NCI-H1694 (cell line): ENCODE data around the gene FANCI.

Experiments used
- DNase-seq: peaks from one replicate; lab custom pipeline; 2025; lab: John Stamatoyannopoulos, UW

FANCI gene

GRCh38 chr15:89333011-89333860, 89.5 kb downstream of the FANCI start:
- DNase-seq: no peak

GRCh38 chr15:89333959-89334509, 90.3 kb downstream of the FANCI start:
- DNase-seq: no peak

DNA sequence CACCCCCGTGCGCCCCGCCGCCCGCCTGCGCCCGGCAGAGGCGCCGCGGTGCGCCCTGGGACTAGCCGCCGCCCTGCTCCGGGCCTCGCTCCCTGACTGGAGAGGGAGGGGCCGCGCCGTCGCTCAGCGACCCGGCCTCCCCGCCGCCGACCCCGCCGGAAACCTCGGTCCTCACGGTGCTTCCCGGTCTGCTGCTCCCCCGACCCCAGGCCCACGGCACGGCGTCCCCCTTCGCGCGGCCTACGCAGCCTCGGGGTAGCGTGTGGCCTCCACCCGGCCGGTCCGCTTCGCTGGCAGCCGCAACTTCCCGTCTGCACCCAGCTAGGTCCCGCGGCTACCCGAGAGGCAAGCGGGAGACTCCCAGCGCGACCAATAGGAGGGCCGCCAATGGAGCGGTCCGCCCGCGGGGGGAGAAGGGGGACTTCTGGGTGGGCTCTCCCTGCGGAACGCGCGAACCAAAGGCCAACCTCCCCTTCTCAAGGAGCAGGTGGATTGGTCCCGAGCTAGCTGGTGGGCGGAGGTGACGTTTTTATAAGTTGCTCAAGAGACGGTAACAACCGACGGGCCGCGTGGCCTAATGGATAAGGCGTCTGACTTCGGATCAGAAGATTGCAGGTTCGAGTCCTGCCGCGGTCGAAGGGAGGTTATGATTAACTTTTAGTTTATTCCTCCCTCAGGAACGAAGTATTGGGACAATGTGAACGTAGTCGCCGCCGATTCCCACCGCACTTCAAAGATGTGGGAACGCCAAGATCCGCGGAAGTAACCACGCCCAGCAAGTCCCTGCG, 90.9 kb downstream of the FANCI start, which contains the start of gene POLG:
TSS of gene POLG (minus strand) at position 315 of the 788 bp plus-strand sequence. CDS start 1,070 bp downstream, outside the sequence.
- DNase-seq: peak; percentile 96

- no peak for DNase-seq
Measured at GRCh38 chr15:89335298-89336041, 91.7 kb downstream of the FANCI start.

DNA sequence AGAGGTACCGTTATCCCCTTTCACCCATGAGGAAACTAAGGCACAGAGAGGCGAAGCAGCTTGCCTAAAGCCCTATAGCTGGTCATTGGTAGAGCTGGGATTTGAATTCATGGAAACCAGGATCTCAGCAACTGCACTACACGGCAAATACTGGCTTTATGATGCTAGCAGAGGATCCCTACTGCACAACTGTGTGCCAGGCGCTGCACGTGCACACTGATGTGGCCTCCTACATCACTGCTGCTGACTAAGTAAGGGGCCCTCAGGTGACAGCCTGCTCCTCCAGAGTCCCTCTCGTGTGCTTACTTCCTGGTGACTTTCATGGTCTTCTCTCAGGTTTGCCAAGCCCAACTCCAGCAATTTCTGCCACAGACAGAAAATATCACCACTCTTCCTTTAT, 94.3 kb downstream of the FANCI start:
- DNase-seq: no peak

- no peak for DNase-seq
Measured at GRCh38 chr15:89340573-89340972, 96.8 kb downstream of the FANCI start.

- no peak for DNase-seq
Measured at GRCh38 chr15:89341316-89342005, 97.7 kb downstream of the FANCI start.

DNA sequence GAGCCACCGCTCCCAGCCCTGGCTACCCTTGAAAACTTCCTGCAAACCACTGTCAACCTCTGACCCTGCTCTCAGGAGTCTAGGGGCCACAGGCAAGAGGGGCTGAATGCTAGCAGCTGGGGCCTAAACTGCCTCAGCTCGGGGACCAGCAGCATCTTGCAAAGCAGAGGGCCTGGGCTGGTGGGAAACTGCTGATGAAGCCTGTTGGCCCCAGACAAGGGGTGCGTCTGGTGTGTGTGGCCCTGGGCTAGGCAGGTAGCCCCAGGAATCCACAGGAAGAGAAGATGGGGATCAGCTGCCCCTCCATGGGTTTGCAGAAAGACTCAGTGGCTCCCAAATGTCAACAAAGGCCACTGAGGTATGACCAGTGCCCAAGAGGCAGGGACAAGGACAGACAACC, 99.1 kb downstream of the FANCI start:
- no peak for DNase-seq

- no peak for DNase-seq
Measured at GRCh38 chr15:89345248-89345647, 101.5 kb downstream of the FANCI start.

GRCh38 chr15:89346516-89347231, 102.9 kb downstream of the FANCI start:
- DNase-seq: no peak

DNA sequence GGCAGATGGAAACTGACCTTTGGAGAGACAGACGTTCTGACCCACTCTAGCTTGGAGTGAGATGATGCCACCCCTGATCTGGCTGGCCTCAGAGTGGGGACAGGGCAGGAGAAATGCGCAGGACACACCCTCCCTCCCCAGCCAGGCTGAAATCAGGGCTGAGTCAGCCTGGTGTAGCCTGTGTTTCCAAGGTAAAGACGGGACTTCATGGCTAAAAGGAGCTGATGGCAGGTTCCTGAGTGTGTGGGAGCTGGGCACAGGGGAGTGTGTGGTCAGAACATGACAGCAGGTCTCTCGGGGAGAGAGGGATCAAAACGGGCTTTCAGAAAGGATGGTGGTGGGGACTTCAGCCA, 105.4 kb downstream of the FANCI start:
- no peak for DNase-seq

GRCh38 chr15:89352476-89352875, 108.7 kb downstream of the FANCI start:
- no peak for DNase-seq

- no peak for DNase-seq
Measured at GRCh38 chr15:89353991-89354390, 110.2 kb downstream of the FANCI start.

DNA sequence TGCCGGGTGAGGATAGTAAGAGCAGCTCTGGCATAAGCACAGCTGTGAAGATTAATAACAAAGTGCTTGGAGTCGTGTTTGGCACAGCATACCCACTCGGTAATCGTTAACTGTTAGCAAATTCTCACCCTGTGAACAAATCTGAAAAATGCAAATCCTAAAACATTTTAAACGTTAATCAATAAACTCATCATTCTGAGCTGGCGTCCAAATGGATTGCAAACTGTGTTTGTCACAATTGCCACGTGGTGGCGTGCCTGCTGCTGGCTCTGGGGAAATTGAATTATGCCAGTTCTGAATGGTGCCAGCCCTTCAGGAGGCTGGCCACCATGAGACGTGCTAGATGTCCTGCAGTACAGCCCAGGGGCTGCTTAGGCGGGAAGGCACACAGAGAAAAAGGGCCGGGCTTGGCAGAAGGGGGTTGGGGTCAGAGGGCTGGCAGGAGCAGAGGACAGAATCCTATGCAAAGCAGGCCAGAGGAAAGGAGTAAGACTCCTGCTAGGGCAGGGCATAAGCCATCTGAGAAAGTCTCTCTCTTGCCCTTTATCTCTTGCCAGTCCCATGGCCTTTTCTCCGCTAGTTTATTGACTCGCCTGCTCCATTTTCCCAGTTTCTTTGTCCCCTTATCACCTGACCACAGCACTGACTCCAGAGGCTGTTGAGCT, 113.0 kb downstream of the FANCI start:
- DNase-seq: peak; percentile 46

- DNase-seq: no peak
Measured at GRCh38 chr15:89358435-89358754, 114.6 kb downstream of the FANCI start.

DNA sequence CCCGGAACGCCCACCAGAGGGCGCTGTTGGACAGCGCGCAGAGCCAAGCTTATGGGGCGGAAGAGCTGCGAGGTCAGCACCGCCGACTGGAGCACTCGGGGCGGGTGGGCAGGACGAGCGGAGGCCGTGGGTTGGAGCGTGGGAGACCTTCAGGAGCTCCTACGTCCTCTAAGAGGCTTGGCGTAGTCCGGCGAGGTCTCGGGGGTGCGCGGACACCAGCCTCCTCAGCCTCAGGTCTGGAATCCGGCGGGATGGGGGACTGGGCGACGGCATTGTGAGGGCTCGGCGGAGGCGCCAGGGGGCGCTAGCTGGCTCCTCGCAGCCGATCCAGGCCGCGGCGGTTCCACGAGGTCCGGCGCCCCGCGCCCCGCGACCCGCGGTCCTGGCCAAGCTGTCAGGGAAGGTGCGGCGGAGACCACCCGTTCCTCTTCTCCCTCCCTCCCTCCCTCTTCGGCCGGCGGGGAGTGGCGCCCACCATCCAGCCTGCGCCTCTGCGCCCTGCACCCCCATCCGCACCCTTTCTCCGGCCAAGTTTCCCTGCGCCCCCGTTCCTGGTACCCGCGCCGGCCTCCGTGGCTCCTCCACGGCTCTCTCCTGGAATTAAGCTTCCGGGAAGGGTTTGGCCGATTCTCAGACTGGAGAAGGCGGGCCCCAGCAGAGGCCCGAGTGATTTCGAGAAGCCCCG, 115.1 kb downstream of the FANCI start:
- DNase-seq: peak; percentile 34

GRCh38 chr15:89359471-89360293, 115.9 kb downstream of the FANCI start:
- no peak for DNase-seq

DNA sequence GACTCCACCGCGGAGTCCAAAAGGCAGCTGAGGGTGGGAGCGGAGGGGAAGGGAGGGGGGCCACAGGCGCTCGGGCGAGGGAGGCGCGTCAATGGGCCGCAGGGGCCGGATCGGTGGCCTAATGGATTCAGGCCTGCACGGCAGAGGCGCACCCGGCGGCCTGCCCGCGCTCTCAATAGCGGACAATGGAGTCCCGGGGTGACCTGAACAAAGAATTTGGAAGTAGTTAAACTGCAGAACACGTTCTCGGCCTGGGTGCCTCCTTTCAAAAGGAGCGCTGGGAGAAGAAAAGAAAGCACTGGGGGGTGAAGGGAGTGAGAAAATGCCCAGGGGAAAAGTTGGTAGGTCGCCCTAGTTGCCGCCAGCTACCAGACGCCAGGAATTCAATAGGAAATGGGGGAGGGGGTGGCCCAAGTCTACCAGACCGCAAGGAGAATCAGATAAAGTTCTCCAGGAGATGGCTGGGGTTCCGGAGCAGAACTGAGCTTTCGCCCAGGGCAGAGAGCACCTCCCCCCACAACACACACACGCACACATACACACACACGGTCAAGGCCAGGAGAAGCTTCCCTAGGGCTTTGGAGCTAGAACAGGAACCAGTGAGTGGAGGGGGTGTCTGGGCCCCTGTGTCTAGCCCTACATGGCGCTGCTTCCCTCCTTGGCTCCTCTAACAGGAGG, 116.7 kb downstream of the FANCI start:
- no peak for DNase-seq
